Measurements from ENCODE around the gene BICC1.

The BICC1 gene

GRCh38 chr10:58743466-58744115 is 230.9 kb downstream of the BICC1 start:
- no peak for DNase-seq (ENCODE audit: low read depth)

GRCh38 chr10:58746474-58747185 is 234.0 kb downstream of the BICC1 start:
- DNase-seq (ENCODE audit: low read depth): no peak

- no peak for DNase-seq (ENCODE audit: low read depth)
Measured at GRCh38 chr10:58747687-58748086, 235.0 kb downstream of the BICC1 start.

GRCh38 chr10:58752665-58753064 is 240.0 kb downstream of the BICC1 start:
- no peak for DNase-seq (ENCODE audit: low read depth)

GRCh38 chr10:58753425-58753824 is 240.8 kb downstream of the BICC1 start:
- DNase-seq (ENCODE audit: low read depth): no peak

- DNase-seq (ENCODE audit: low read depth): no peak
Measured at GRCh38 chr10:58754469-58755339, 242.0 kb downstream of the BICC1 start.

GRCh38 chr10:58755340-58755610 is 242.6 kb downstream of the BICC1 start:
- DNase-seq (ENCODE audit: low read depth): no peak

GRCh38 chr10:58755677-58756076 is 243.0 kb downstream of the BICC1 start:
- no peak for DNase-seq (ENCODE audit: low read depth)

GRCh38 chr10:58756130-58756719 is 243.6 kb downstream of the BICC1 start:
- DNase-seq (ENCODE audit: low read depth): no peak

GRCh38 chr10:58757352-58758065 is 244.8 kb downstream of the BICC1 start:
- no peak for DNase-seq (ENCODE audit: low read depth)

- no peak for DNase-seq (ENCODE audit: low read depth)
Measured at GRCh38 chr10:58758321-58758720, 245.6 kb downstream of the BICC1 start.

GRCh38 chr10:58764087-58764747 is 251.5 kb downstream of the BICC1 start:
- DNase-seq (ENCODE audit: low read depth): no peak

- DNase-seq (ENCODE audit: low read depth): no peak
Measured at GRCh38 chr10:58765910-58766309, 253.2 kb downstream of the BICC1 start.

GRCh38 chr10:58767652-58768051 is 255.0 kb downstream of the BICC1 start:
- DNase-seq (ENCODE audit: low read depth): no peak

- DNase-seq (ENCODE audit: low read depth): no peak
Measured at GRCh38 chr10:58771863-58772262, 259.2 kb downstream of the BICC1 start.

- no peak for DNase-seq (ENCODE audit: low read depth)
Measured at GRCh38 chr10:58772758-58773157, 260.1 kb downstream of the BICC1 start.

- no peak for DNase-seq (ENCODE audit: low read depth)
Measured at GRCh38 chr10:58773341-58773740, 260.7 kb downstream of the BICC1 start.

- no peak for DNase-seq (ENCODE audit: low read depth)
Measured at GRCh38 chr10:58773944-58774343, 261.3 kb downstream of the BICC1 start.

- DNase-seq (ENCODE audit: low read depth): no peak
Measured at GRCh38 chr10:58775960-58776567, 263.4 kb downstream of the BICC1 start.

GRCh38 chr10:58776568-58777318 is 264.1 kb downstream of the BICC1 start:
- DNase-seq (ENCODE audit: low read depth): no peak

Data from stimulated activated CD8-positive, alpha-beta memory T cell treated with anti-CD3 and anti-CD28 coated beads, Interleukin-12 subunit alpha, Interleukin-12 subunit beta, amount 100 ng/mL, for 4 hours (primary cell).